CD4-positive, CD25-positive, alpha-beta regulatory T cell (primary cell): ENCODE measurements around the gene STON2. TPM values are rescaled to one million over a fixed set of nuclear protein-coding genes. Genes with fewer than 3 reads are reported as not detected.

ENCODE experiments used
- ATAC-seq, 2 donors: fragments of 150-1000 bp; cut with Tn5 transposase; one replicate each; pipeline ENCODE4 v1.10.0; 2021; ENCODE audit warnings: low read depth in 2 of 2, moderate number of reproducible peaks in 2 of 2, moderate library complexity in 1 of 2
- DNase-seq, 3 donors: peaks; one replicate each; pipeline versions ENCODE4 v3.0.0 to v3.0.0-alpha.2; 2012 to 2022; ENCODE audit warnings: mixed read lengths in 1 of 3
- H3K27ac ChIP-seq: one replicate; pipeline ENCODE4 v1.7.0; 2013; ENCODE audit warnings: mild to moderate bottlenecking, low read length; ENCODE audit not compliant: insufficient read depth, poor library complexity, severe bottlenecking
- H3K27me3 ChIP-seq: one replicate; pipeline ENCODE4 v1.7.0; 2013; ENCODE audit warnings: low read length; ENCODE audit not compliant: control insufficient read depth, insufficient read depth
- H3K36me3 ChIP-seq: one replicate; pipeline ENCODE4 v1.7.0; 2013; ENCODE audit warnings: mild to moderate bottlenecking, low read length, moderate library complexity; ENCODE audit not compliant: control insufficient read depth, insufficient read depth
- H3K4me1 ChIP-seq: 2 replicates; pipeline ENCODE4 v1.7.0; 2013; ENCODE audit warnings: mild to moderate bottlenecking, low read length; ENCODE audit not compliant: insufficient read depth, control insufficient read depth, poor library complexity, severe bottlenecking
- H3K4me3 ChIP-seq: one replicate; pipeline ENCODE4 v1.7.0; 2013; ENCODE audit warnings: low read depth, mild to moderate bottlenecking, low read length, moderate library complexity
- H3K9me3 ChIP-seq, 2 experiments: 1 replicate in 1 of 2; 2 replicates in 1 of 2; pipeline ENCODE4 v1.7.0; 2013; ENCODE audit warnings: low read length in 2 of 2, mild to moderate bottlenecking in 1 of 2, moderate library complexity in 1 of 2; ENCODE audit not compliant: control insufficient read depth in 2 of 2
- H3K27ac Mint-ChIP-seq, 3 donors: one replicate each; pipeline ENCODE4 v1.8.0; 2020 to 2022; ENCODE audit warnings: mild to moderate bottlenecking in 3 of 3, mixed read lengths in 3 of 3, moderate library complexity in 2 of 3
- H3K27me3 Mint-ChIP-seq: one replicate; pipeline ENCODE4 v1.8.0; 2022; ENCODE audit warnings: mild to moderate bottlenecking, mixed read lengths
- H3K36me3 Mint-ChIP-seq: one replicate; pipeline ENCODE4 v1.8.0; 2020; ENCODE audit warnings: mixed read lengths
- H3K4me1 Mint-ChIP-seq, 4 donors: one replicate each; pipeline ENCODE4 v1.8.0; 2020 to 2022; ENCODE audit warnings: mixed read lengths in 4 of 4, mild to moderate bottlenecking in 1 of 4
- H3K4me3 Mint-ChIP-seq, 4 donors: one replicate each; pipeline ENCODE4 v1.8.0; 2020 to 2022; ENCODE audit warnings: mild to moderate bottlenecking in 4 of 4, mixed read lengths in 4 of 4, moderate library complexity in 3 of 4
- H3K9me3 Mint-ChIP-seq, 7 donors: one replicate each; pipeline ENCODE4 v1.8.0; 2020 to 2022; ENCODE audit warnings: mixed read lengths in 7 of 7, mild to moderate bottlenecking in 3 of 7, moderate library complexity in 2 of 7
- polyA plus RNA-seq, 4 donors: library from polyadenylated mRNA; unstranded; fragments of 300-500 nt; fragmentation: Illumina TruSeq; gene quantifications; one replicate each; pipeline ENCODE4 v1.2.3, GENCODE V29; 2021
- total RNA-seq: library from RNA; stranded (reverse); gene quantifications from one replicate; pipeline ENCODE4 v1.2.3, GENCODE V29; 2022

Gene STON2
- total and polyA plus RNA-seq, 5 donors from 2014 or later = 4.4 TPM; not detected in 4

- Histone ChIP-seq H3K27ac (no peak overlapping the region), H3K27me3 (peaks cover 10% of the 10 kb centered on the region), H3K36me3 (no peaks in the 10 kb centered on the region), H3K4me3 (no peak overlapping the region), H3K9me3 (no peaks in the 10 kb centered on the region), H3K4me1 (no peaks in the 10 kb centered on the region)
- H3K4me1 Mint-ChIP-seq = no peaks in the 10 kb centered on the region
- no peak overlapping the region for H3K27ac Mint-ChIP-seq
- H3K4me3 Mint-ChIP-seq = no peak overlapping the region
- H3K9me3 Mint-ChIP-seq = peaks cover 0 to 3% (median 0%) of the 10 kb centered on the region in 7 donors
- no peak for DNase-seq
- no peaks in the 10 kb centered on the region for H3K36me3 Mint-ChIP-seq
- H3K27me3 Mint-ChIP-seq = peaks cover 14% of the 10 kb centered on the region
- ATAC-seq = no peak
Observed at GRCh38 chr14:81314443-81315175, 85.5 kb downstream of the STON2 start.

- H3K27me3 ChIP-seq = peaks cover 10% of the 10 kb centered on the region
- ATAC-seq (no peak), DNase-seq (no peak)
- H3K4me1 Mint-ChIP-seq = no peaks in the 10 kb centered on the region
- no peaks in the 10 kb centered on the region for H3K36me3 ChIP-seq
- no peaks in the 10 kb centered on the region for H3K9me3 ChIP-seq
- H3K27ac ChIP-seq = no peak overlapping the region
- H3K27me3 Mint-ChIP-seq = peaks cover 14% of the 10 kb centered on the region
- H3K4me3 ChIP-seq = no peak overlapping the region
- no peaks in the 10 kb centered on the region for H3K4me1 ChIP-seq
- peaks cover 0 to 3% (median 0%) of the 10 kb centered on the region in 7 donors for H3K9me3 Mint-ChIP-seq
- no peaks in the 10 kb centered on the region for H3K36me3 Mint-ChIP-seq
- no peak overlapping the region for H3K4me3 Mint-ChIP-seq
- no peak overlapping the region for H3K27ac Mint-ChIP-seq
Observed at GRCh38 chr14:81313775-81314429, 86.2 kb downstream of the STON2 start.

GRCh38 chr14:81313200-81313599 lies 86.9 kb downstream of the STON2 start:
- peaks cover 10% of the 10 kb centered on the region for H3K27me3 ChIP-seq
- Mint-ChIP-seq H3K4me3 (no peak overlapping the region), H3K27ac (no peak overlapping the region), H3K36me3 (no peaks in the 10 kb centered on the region), H3K9me3 (peaks cover 0 to 3% (median 0%) of the 10 kb centered on the region in 7 donors), H3K27me3 (peaks cover 14% of the 10 kb centered on the region), H3K4me1 (no peaks in the 10 kb centered on the region)
- no peak overlapping the region for H3K4me3 ChIP-seq
- H3K27ac ChIP-seq = no peak overlapping the region
- no peaks in the 10 kb centered on the region for H3K9me3 ChIP-seq
- no peak for DNase-seq
- H3K36me3 ChIP-seq = no peaks in the 10 kb centered on the region
- no peak for ATAC-seq
- H3K4me1 ChIP-seq = no peaks in the 10 kb centered on the region

GRCh38 chr14:81312289-81312876 lies 87.7 kb downstream of the STON2 start:
- H3K27me3 Mint-ChIP-seq = peaks cover 14% of the 10 kb centered on the region
- Histone ChIP-seq H3K4me1 (no peaks in the 10 kb centered on the region), H3K27ac (no peak overlapping the region), H3K36me3 (no peaks in the 10 kb centered on the region), H3K4me3 (no peak overlapping the region), H3K27me3 (peaks cover 10% of the 10 kb centered on the region), H3K9me3 (no peaks in the 10 kb centered on the region)
- no peak overlapping the region for H3K27ac Mint-ChIP-seq
- DNase-seq (no peak), ATAC-seq (no peak)
- H3K4me1 Mint-ChIP-seq = no peaks in the 10 kb centered on the region
- no peaks in the 10 kb centered on the region for H3K36me3 Mint-ChIP-seq
- no peak overlapping the region for H3K4me3 Mint-ChIP-seq
- peaks cover 0 to 3% (median 0%) of the 10 kb centered on the region in 7 donors for H3K9me3 Mint-ChIP-seq

GRCh38 chr14:81311778-81312177 lies 88.3 kb downstream of the STON2 start:
- H3K36me3 Mint-ChIP-seq = no peaks in the 10 kb centered on the region
- H3K9me3 ChIP-seq = no peaks in the 10 kb centered on the region
- H3K27me3 Mint-ChIP-seq = peaks cover 10% of the 10 kb centered on the region
- H3K4me3 ChIP-seq = no peak overlapping the region
- no peaks in the 10 kb centered on the region for H3K36me3 ChIP-seq
- H3K4me1 ChIP-seq = no peaks in the 10 kb centered on the region
- H3K27ac Mint-ChIP-seq = no peak overlapping the region
- H3K27ac ChIP-seq = no peak overlapping the region
- DNase-seq = no peak
- no peak overlapping the region for H3K4me3 Mint-ChIP-seq
- H3K27me3 ChIP-seq = peaks cover 10% of the 10 kb centered on the region
- ATAC-seq = no peak
- no peaks in the 10 kb centered on the region for H3K4me1 Mint-ChIP-seq
- H3K9me3 Mint-ChIP-seq = peaks cover 0 to 3% (median 0%) of the 10 kb centered on the region in 7 donors

- ATAC-seq = no peak
- H3K27me3 ChIP-seq = peaks cover 11% of the 10 kb centered on the region
Observed at GRCh38 chr14:81311141-81311540, 89.0 kb downstream of the STON2 start.

GRCh38 chr14:81310606-81311005 lies 89.5 kb downstream of the STON2 start:
- Mint-ChIP-seq H3K36me3 (no peaks in the 10 kb centered on the region), H3K27ac (no peak overlapping the region), H3K4me3 (no peak overlapping the region), H3K4me1 (no peaks in the 10 kb centered on the region), H3K9me3 (peaks cover 0 to 3% (median 0%) of the 10 kb centered on the region in 7 donors), H3K27me3 (peaks cover 10% of the 10 kb centered on the region)
- H3K27me3 ChIP-seq = peaks cover 11% of the 10 kb centered on the region
- no peaks in the 10 kb centered on the region for H3K4me1 ChIP-seq
- no peak overlapping the region for H3K4me3 ChIP-seq
- ATAC-seq = no peak
- DNase-seq = no peak
- no peak overlapping the region for H3K27ac ChIP-seq
- H3K36me3 ChIP-seq = no peaks in the 10 kb centered on the region
- H3K9me3 ChIP-seq = no peaks in the 10 kb centered on the region

More at GRCh38 chr14:81311141-81311540, 89.0 kb downstream of the STON2 start:
- H3K9me3 ChIP-seq = no peaks in the 10 kb centered on the region
- no peaks in the 10 kb centered on the region for H3K4me1 ChIP-seq
- no peaks in the 10 kb centered on the region for H3K36me3 ChIP-seq
- no peak for DNase-seq
- H3K4me3 ChIP-seq = no peak overlapping the region
- H3K27ac ChIP-seq = no peak overlapping the region
- Mint-ChIP-seq H3K4me1 (no peaks in the 10 kb centered on the region), H3K27ac (no peak overlapping the region), H3K36me3 (no peaks in the 10 kb centered on the region), H3K4me3 (no peak overlapping the region), H3K9me3 (peaks cover 0 to 3% (median 0%) of the 10 kb centered on the region in 7 donors), H3K27me3 (peaks cover 10% of the 10 kb centered on the region)
